HG02571 (cell line): ENCODE data around the gene BRI3.

ENCODE experiments used
- ATAC-seq: cut with Tn5 transposase; IDR thresholded peaks from one replicate; pipeline ENCODE4 v1.9.1; 2021; ENCODE audit warnings: mild to moderate bottlenecking, moderate library complexity; ENCODE audit not compliant: unreplicated experiment

BRI3 gene

GRCh38 chr7:98335411-98335977 is 54.0 kb downstream of the BRI3 start:
- ATAC-seq: no peak

GRCh38 chr7:98338441-98338840 is 57.0 kb downstream of the BRI3 start:
- ATAC-seq: no peak

- no peak for ATAC-seq
These were observed 57.6 kb downstream of the BRI3 start for GRCh38 chr7:98339043-98339442.

- no peak for ATAC-seq
These were observed 59.6 kb downstream of the BRI3 start for GRCh38 chr7:98341106-98341505.
